ENCODE measurements around the gene ATG7.
"Not testable (repeated sequence)": the region's sequence is repeated elsewhere in the genome, so short reads cannot be mapped to it uniquely, and the experiment has no call there.

Gene ATG7

GRCh38 chr3:11570789-11571495, 298.7 kb downstream of the ATG7 start:
- peak overlapping the region; percentile 68 for H3K27ac ChIP-seq

DNA sequence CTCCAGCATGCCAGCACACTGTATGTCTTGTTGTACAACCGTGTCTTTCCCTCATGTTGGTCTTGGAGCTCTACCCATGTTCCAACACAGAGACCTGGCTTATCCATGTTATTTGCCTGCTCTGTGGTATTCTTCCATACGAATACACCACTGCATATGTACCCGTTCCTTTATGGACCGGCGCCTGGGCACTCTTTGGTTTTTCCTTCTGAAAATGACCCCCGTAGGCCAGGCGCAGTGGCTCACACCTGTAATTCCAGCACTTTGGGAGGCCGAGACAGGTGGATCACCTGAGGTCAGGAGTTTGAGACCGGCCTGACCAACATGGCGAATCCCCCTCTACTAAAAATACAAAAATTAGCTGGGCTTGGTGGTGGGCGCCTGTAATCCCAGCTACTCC, 300.5 kb downstream of the ATG7 start:
- H3K4me2 ChIP-seq (ENCODE audit: low read length); H3K27ac ChIP-seq; H3K4me1 ChIP-seq; H3K9ac ChIP-seq; H2AFZ ChIP-seq; H3K4me3 ChIP-seq (ENCODE audit: low read depth, low read length); H3K9me3 ChIP-seq (ENCODE audit: control insufficient read depth, low read length); H3K27me3 ChIP-seq (ENCODE audit: control insufficient read depth, insufficient read depth, low read length); H3K36me3 ChIP-seq (ENCODE audit: control insufficient read depth, insufficient read depth, low read length): not testable (repeated sequence)
- peaks cover 68% of the 10 kb centered on the region for H3K79me2 ChIP-seq

More at GRCh38 chr3:11570789-11571495, 298.7 kb downstream of the ATG7 start:
- Histone ChIP-seq H3K4me3 (ENCODE audit: low read depth, low read length) (no peak overlapping the region), H3K27me3 (ENCODE audit: control insufficient read depth, insufficient read depth, low read length) (no peaks in the 10 kb centered on the region), H3K36me3 (ENCODE audit: control insufficient read depth, insufficient read depth, low read length) (no peaks in the 10 kb centered on the region), H2AFZ (no peak overlapping the region), H3K9ac (no peak overlapping the region), H3K4me1 (peaks cover 3% of the 10 kb centered on the region), H3K9me3 (ENCODE audit: control insufficient read depth, low read length) (no peaks in the 10 kb centered on the region), H3K4me2 (ENCODE audit: low read length) (no peak overlapping the region), H3K79me2 (peaks cover 66% of the 10 kb centered on the region)
- TF ChIP-seq CTCF (IDR thresholded peaks at IDR 0.05) = no peak

- Histone ChIP-seq H2AFZ (no peak overlapping the region), H3K36me3 (ENCODE audit: control insufficient read depth, insufficient read depth, low read length) (no peaks in the 10 kb centered on the region), H3K9me3 (ENCODE audit: control insufficient read depth, low read length) (no peaks in the 10 kb centered on the region), H3K27me3 (ENCODE audit: control insufficient read depth, insufficient read depth, low read length) (no peaks in the 10 kb centered on the region), H3K4me1 (peaks cover 3% of the 10 kb centered on the region), H3K9ac (no peak overlapping the region), H3K79me2 (peaks cover 65% of the 10 kb centered on the region), H3K27ac (no peak overlapping the region), H3K4me2 (ENCODE audit: low read length) (no peak overlapping the region), H3K4me3 (ENCODE audit: low read depth, low read length) (no peak overlapping the region)
- no peak for TF ChIP-seq CTCF (IDR thresholded peaks at IDR 0.05)
Measured at GRCh38 chr3:11574981-11575669, 302.9 kb downstream of the ATG7 start.

GRCh38 chr3:11575677-11576076, 303.5 kb downstream of the ATG7 start:
- no peak overlapping the region for H3K4me3 ChIP-seq (ENCODE audit: low read depth, low read length)

More at GRCh38 chr3:11575677-11576076, 303.5 kb downstream of the ATG7 start:
- Histone ChIP-seq H3K79me2 (peaks cover 66% of the 10 kb centered on the region), H3K9me3 (ENCODE audit: control insufficient read depth, low read length) (no peaks in the 10 kb centered on the region), H3K4me1 (no peaks in the 10 kb centered on the region), H3K27ac (no peak overlapping the region), H3K27me3 (ENCODE audit: control insufficient read depth, insufficient read depth, low read length) (no peaks in the 10 kb centered on the region), H3K36me3 (ENCODE audit: control insufficient read depth, insufficient read depth, low read length) (no peaks in the 10 kb centered on the region), H2AFZ (no peak overlapping the region), H3K9ac (no peak overlapping the region), H3K4me2 (ENCODE audit: low read length) (no peak overlapping the region)
- no peak for TF ChIP-seq CTCF (IDR thresholded peaks at IDR 0.05)

Measured in parathyroid adenoma (tissue), 2 donors.